Type B pancreatic cell (in vitro differentiated cells): ENCODE results near the gene PORCN. TPM values are rescaled to one million over a fixed set of nuclear protein-coding genes. Genes with fewer than 3 reads are reported as not detected.

Experiments
- DNase-seq: peaks from one replicate; pipeline ENCODE4 v3.0.0; 2021; ENCODE audit warnings: mixed read lengths; ENCODE audit not compliant: unreplicated experiment; ENCODE audit errors: extremely low spot score
- H3K27ac Mint-ChIP-seq: 2 replicates; pipeline ENCODE4 v1.8.0; 2021; ENCODE audit warnings: mild to moderate bottlenecking, mixed read lengths
- H3K27me3 Mint-ChIP-seq: 2 replicates; pipeline ENCODE4 v1.8.0; 2021; ENCODE audit warnings: mixed read lengths
- H3K36me3 Mint-ChIP-seq: 2 replicates; pipeline ENCODE4 v1.8.0; 2021; ENCODE audit warnings: mixed read lengths
- H3K4me1 Mint-ChIP-seq: one replicate; pipeline ENCODE4 v1.8.0; 2021; ENCODE audit warnings: mixed read lengths; ENCODE audit not compliant: unreplicated experiment
- H3K4me3 Mint-ChIP-seq: 2 replicates; pipeline ENCODE4 v1.8.0; 2021; ENCODE audit warnings: mild to moderate bottlenecking, mixed read lengths
- H3K9me3 Mint-ChIP-seq: 2 replicates; pipeline ENCODE4 v1.8.0; 2021; ENCODE audit warnings: mixed read lengths
- total RNA-seq: library from RNA; stranded (reverse); gene quantifications from 2 replicates; pipeline ENCODE4 v1.2.1, GENCODE V29; 2021; ENCODE audit warnings: low replicate concordance
- TF ChIP-seq, protein P1 (sequence below): fragments of 200-600 bp; sonication (generic); conservative IDR thresholded peaks from 2 replicates; pipeline ENCODE4 v1.5.0; 2021; ENCODE audit warnings: antibody characterized with exemption, mild to moderate bottlenecking

PORCN gene
- total RNA-seq, 1 donor from 2014 or later: 10.0 TPM

DNA sequence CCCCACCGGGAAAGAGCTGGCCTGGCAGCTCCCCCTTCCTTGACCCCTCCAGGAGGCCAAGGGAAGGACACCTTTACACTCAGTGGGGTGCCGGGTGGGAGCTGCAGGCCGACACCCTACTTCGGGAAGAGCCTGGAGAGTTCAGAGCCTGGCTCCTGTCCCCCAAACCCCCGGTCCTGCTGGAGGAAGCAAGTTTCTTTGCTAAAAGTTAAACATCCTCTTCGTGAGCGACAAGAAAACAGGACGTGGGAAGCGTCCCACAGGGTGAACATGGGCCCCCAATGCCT, 35.1 kb upstream of the PORCN start:
- Mint-ChIP-seq H3K36me3 (peaks cover 6% of the 10 kb centered on the region), H3K27ac (no peak overlapping the region), H3K4me1 (peaks cover 16% of the 10 kb centered on the region), H3K27me3 (peaks cover 10% of the 10 kb centered on the region), H3K9me3 (peaks cover 6% of the 10 kb centered on the region), H3K4me3 (peak overlapping the region; percentile 64)
- DNase-seq: no peak
- TF ChIP-seq, protein P1, sequence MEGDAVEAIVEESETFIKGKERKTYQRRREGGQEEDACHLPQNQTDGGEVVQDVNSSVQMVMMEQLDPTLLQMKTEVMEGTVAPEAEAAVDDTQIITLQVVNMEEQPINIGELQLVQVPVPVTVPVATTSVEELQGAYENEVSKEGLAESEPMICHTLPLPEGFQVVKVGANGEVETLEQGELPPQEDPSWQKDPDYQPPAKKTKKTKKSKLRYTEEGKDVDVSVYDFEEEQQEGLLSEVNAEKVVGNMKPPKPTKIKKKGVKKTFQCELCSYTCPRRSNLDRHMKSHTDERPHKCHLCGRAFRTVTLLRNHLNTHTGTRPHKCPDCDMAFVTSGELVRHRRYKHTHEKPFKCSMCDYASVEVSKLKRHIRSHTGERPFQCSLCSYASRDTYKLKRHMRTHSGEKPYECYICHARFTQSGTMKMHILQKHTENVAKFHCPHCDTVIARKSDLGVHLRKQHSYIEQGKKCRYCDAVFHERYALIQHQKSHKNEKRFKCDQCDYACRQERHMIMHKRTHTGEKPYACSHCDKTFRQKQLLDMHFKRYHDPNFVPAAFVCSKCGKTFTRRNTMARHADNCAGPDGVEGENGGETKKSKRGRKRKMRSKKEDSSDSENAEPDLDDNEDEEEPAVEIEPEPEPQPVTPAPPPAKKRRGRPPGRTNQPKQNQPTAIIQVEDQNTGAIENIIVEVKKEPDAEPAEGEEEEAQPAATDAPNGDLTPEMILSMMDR: no peak

DNA sequence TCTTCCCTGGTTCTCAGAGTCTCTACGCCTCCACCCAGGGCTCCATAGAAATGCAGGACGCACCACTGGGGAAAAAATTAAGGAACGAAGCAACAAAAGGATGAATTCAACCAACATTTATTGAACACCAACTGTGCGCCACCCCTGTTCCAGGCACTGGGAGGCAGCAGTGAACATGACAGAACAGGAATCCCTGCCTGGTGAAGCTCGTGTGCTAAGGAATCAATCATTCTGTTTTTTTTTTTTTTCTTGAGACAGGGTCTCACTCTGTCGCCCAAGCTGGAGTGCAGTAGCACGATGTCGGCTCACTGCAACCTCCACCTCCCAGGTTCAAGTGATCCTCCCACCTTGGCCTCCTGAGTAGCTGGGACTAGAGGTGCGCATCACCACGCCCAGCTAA, 34.7 kb upstream of the PORCN start:
- H3K4me3 Mint-ChIP-seq: peak overlapping the region; percentile 64
- peaks cover 6% of the 10 kb centered on the region for H3K9me3 Mint-ChIP-seq

DNA sequence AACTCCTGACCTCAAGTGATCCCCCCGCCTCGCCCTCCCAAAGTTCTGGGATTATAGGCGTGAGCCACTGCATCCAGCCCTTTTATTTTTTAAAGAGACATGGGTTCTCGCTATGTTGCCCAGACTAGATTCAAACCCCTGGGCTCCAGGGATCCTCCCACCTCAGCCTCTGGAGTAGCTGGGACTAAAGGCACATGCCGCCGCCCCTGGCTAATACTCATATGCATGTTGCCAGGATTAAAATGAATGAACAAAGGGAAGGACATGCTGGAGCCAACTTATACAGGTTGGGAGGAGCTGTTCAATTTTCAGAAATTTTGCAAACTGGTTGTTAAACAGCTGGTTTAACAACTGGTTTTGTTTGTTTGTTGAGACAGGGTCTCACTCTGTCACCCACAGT, 34.2 kb upstream of the PORCN start:
- H3K27ac Mint-ChIP-seq: no peak overlapping the region
- H3K4me3 Mint-ChIP-seq: peak overlapping the region; percentile 98
- H3K36me3 Mint-ChIP-seq: peaks cover 10% of the 10 kb centered on the region
- TF ChIP-seq, protein P1: no peak
- H3K9me3 Mint-ChIP-seq: peaks cover 6% of the 10 kb centered on the region
- H3K27me3 Mint-ChIP-seq: peaks cover 8% of the 10 kb centered on the region
- peaks cover 15% of the 10 kb centered on the region for H3K4me1 Mint-ChIP-seq
- DNase-seq: no peak

More for the DNA sequence above, 34.7 kb upstream of the PORCN start:
- TF ChIP-seq, protein P1: peak; percentile 42
- Mint-ChIP-seq H3K36me3 (peaks cover 7% of the 10 kb centered on the region), H3K27me3 (peaks cover 10% of the 10 kb centered on the region), H3K27ac (no peak overlapping the region), H3K4me1 (peaks cover 16% of the 10 kb centered on the region)
- no peak for DNase-seq

DNA sequence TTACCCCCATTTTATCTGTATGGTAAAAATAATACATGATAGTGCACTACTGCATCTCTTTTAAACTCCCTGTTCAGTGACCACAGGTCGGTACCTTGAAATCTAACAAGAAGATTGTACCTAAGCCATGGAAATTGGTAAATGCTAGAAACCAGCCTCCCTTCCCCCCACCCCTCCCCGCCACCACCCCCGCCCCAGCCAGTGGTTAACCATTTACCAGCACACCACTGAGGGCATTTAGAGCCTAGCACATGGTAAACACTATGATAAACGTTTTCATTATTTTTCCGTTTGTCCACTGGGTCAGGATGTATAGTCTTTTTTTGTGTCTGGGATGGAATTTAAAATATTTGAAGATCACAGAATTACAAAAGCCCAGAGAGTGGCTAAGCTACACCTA, 33.5 kb upstream of the PORCN start:
- Mint-ChIP-seq H3K27me3 (peaks cover 4% of the 10 kb centered on the region), H3K36me3 (peaks cover 10% of the 10 kb centered on the region), H3K9me3 (peaks cover 6% of the 10 kb centered on the region), H3K4me3 (peak overlapping the region; percentile 98), H3K27ac (peak overlapping the region; percentile 93), H3K4me1 (peaks cover 11% of the 10 kb centered on the region)
- TF ChIP-seq, protein P1: no peak
- DNase-seq: no peak

DNA sequence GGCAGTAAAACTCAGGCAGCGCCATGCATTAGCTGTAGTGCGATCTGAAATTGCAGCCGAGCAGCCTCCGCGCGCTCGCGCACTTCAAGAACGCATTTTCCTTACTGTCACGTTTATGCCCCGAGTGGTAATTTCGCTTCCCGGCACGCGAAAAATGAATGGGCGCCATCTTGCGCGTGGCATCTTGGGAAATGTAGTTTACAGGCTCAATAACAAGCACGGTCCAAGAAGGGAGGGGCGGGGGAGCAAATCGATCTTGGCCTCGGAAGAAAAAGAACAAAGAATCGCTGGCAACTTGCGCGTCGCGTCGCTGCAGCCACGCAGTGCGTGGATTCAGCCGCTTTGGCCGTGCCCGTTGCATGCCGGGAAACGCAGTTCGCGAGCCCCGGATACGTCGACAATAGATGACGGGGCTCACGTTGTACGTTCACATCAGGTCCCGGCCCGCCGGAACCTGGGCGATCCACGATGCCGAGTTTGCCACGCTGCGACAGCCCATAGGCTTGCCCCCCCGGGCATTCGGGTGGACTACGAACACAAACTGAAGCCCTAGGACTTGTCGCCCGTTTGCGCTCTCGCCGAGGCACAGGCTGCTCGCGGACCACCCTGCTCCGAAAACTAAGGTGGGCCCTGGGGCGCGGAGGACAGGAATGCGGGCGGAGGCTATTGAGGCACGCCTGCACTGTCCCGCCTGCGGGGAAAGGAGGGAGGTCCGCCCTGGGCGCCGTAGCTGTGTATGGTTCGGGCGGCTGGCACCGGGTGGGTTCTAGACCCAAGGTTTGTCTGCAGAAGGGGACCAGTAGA, 32.8 kb upstream of the PORCN start, which contains the start of gene FTSJ1:
Gene FTSJ1 (plus strand): TSS at position 426 of the 804 bp plus-strand sequence. CDS start 1,849 bp downstream, outside the sequence.
- H3K9me3 Mint-ChIP-seq: peaks cover 6% of the 10 kb centered on the region
- H3K27ac Mint-ChIP-seq: peak within 1 kb of the TSS; percentile 93
- H3K4me1 Mint-ChIP-seq: peaks cover 11% of the 10 kb centered on the region
- DNase-seq: peak; percentile 83
- TF ChIP-seq, protein P1: no peak
- peaks cover 4% of the 10 kb centered on the region for H3K27me3 Mint-ChIP-seq
- peaks cover 14% of the 10 kb centered on the region for H3K36me3 Mint-ChIP-seq
- peak within 1 kb of the TSS; percentile 98 for H3K4me3 Mint-ChIP-seq
